Measurements from ENCODE around the gene PLA2R1.

Gene PLA2R1

DNA sequence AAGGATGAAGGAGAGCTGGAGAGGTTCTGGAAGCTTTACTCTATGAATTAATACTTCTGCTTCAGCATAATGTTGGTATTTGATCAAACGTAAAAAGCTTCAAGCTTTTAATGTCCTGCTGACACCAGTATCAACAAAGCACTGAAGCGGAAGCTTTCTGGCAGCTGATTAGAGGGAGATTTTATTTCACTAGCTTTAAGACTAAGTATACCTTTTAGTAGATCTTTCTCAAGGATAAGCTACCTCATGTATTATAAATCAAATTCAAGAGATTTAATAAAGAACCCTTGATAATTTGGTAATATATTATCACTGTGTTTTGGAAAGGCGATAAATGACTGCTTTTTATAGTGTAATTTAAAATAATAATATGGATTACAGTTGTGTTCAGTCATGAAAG is 136.4 kb downstream of the PLA2R1 start:
- DNase-seq, result no peak

DNA sequence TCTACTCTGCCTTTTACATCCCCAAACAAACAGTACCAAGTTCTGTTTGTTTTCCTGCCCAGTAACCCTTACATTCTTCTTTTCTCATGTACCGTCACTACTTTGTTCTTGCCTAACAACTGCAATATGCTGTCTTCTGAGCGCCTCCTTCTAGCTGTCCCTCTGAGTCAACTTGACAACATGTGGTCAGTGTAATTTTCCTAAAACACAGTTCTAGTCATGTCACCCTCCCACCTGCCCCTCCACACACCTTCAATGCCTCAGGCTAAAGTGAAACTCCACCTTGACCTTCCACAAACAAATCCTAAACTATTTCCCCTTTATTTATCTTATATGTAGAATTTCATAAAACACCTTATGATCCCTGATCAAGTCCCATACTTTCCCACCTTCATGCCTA is 139.9 kb downstream of the PLA2R1 start:
- no peak for DNase-seq

DNA sequence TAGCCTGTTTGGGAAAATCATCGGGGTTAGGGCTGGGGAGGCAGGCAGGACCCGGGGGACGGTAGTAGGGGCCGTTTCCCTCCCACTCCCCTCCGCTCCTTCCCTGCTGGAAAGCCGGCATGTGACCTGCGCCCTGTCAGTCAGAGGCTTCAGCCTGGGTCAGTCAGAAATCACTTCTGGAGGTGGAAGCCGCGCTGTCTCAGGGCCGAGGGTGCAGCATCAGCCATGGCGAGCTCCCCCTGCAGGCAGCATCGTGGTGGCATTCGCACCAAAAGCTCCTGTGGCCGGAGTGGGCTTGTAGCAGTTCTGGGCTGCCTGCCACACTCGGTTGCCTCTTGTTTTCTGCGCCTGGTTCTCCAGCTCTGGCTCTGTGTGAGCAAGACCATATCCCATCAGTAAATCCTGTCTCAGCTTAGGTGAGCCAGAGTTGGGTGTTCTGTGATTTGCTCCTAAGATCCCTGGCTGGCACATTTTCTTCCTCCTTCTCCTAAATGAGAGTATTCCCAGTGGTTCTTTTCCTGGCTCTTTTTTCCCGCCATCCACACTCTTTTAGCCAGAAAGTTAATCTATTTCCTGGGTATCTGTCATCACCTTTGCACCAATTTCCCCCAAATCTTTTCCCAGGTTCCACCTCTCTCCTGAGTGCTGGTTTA is 140.5 kb downstream of the PLA2R1 start:
- DNase-seq, result peak; percentile 69

DNA sequence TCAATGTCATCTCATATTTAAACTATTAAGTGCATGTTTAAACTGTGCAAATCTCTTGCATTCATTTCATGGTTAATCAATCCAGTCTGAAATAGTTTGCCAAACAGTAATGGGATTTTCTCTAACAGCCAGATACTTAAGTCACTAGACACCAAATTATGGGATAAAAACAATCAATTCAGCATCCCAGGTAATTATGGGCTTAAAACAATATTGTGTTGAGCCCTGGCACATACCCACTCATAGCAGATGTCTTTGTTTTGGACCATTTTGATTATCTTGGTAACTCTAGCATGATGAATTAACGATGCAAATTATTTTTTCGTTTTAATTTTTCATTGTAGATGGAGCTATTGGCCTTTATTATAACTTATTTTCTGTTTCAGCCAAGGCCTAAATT is 145.9 kb downstream of the PLA2R1 start:
- no peak for DNase-seq

DNA sequence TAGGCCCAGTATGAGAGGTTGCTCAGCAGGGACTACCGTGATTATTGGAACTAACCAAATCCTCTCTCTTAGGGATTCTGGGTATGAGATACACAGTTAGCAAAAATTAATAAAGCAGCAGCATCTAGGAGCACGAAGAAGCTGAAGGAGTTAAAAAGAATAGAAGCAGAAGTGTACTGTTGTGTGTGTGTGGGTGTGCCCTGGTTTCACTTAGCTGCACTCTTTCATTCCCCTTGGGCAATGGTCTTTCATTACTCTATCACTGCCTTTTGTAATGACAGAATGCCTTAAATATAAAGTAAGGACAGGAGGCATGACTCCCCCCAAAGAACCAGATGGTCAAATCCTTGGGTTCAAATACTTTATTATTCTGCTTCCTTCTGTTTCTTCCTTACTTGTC is 148.5 kb downstream of the PLA2R1 start:
- peak; percentile 29 for DNase-seq

DNA sequence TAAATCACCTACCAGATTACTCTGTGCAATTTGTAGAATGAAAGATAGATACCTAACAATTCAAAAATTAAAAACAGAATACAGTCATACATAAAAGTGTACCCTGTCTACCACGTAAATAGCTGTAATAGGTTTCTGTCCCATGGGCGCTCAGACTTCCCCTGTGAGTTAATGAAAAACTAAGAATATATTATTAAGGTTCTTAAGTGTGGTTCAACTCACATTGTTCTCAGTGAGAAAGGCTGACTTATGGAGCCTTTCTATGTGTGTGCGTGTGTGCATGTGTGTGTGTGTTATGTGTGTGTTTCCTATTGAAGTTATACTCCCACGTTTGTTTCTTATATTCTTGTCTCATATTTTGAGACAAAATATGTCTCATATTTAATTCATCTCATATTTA is 149.8 kb downstream of the PLA2R1 start:
- no peak for DNase-seq

DNA sequence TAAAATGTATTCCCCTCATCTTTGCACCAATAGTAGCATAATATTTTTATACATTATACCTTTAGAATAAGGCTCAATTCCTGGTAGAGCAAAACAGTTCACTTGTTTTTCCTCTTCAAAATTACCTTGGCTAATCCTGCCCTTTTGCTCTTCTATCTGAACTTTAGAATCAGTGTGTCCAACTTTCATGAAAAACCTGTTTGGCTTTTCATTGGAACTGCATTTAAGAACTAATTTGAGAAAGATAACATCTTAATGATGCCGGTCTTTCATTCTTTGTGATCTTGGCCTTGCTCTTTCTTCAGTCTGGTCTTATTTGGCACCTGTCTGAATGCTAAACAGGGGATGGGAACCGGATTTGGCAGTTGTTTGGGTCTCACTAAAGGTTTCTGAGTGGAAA is 151.5 kb downstream of the PLA2R1 start:
- no peak for DNase-seq

DNA sequence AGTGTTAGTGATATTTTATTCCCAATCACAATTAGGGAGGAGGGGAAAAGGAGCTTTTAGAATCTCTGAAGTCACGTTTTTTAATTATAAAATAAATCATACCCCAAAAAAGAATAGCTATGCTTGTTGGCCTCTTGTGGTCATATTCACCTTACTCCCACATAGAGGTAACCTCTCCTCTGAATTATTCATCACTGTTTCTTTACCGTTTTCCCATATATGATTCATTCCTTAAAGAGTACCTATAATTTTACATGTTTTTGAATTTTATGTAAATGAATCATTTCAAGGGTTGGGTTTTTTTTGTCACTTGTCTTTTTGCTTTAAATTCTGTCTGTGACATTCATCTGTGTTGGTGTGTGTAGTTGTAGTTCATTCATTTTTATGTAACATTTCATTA is 153.8 kb downstream of the PLA2R1 start:
- DNase-seq, result no peak

DNA sequence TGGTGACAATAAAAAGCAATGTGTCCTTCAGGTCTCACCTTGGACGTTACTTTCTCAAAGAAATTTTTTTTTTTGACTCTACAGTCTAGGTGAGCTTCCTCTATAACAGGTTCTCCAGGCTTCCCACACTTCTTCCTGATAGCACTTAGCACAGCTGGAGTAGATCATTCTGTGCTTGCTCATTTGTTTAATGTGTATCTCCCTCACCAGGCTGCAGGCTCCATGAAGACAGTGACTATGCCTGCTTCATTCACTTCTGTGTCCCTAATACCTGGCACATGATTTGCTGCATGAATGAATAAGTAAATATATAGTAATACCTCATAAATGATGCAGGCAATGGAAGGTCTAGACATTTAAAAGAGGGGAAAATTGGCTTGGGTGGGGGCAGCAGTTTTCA is 154.5 kb downstream of the PLA2R1 start:
- no peak for DNase-seq

DNA sequence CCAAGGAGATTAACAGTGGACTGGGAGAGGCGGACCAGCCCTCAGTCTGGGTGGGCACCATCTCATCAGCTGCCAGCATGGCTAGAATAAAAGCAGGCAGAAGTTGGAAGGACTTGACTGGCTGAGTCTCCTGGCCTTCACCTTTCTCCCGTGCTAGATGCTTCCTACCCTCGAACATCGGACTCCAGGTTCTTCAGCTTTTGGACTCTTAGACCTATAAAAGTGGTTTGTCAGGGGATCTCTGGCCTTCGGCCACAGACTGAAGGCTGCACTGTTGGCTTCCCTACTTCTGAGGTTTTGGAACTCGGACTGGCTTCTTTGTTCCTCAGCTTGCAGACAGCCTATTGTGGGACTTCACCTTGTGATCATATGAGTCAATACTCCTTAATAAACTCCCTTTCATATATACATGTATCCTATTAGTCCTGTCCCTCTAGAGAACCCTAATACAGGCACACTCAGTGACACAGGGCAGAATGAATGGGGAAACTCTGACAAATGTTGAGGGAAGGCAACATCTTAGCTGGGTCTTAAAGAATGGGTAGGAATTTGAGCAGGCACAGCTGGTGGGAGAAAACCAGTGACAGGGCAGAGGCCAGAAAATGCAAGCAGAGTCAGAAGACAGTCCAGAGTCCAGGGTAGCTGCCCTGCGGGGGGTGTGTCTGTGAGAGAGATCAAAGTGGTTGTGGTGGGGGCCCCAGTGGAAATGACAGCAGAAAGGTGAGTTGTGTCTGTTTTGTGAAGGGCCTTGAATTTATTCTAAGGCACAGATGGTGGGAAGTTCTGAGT is 156.3 kb downstream of the PLA2R1 start:
- no peak for DNase-seq

DNA sequence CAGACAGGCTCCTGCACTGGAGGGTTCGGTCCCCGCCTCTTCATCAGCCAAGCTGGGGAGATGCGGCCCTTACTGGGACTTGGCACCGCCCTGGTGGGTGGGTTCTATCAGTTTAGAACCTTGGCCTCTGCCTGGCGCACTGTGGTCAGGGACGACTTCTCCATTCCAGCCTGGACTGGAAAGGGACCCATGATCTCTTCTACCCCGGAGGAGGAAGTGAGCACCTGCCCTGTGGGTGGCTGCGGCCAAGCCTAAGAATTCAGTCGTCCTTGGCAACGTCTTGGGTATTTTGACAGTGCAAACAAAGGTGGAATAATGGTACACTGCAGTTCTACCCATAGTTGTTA is 157.5 kb downstream of the PLA2R1 start:
- peak; percentile 85 for DNase-seq

DNA sequence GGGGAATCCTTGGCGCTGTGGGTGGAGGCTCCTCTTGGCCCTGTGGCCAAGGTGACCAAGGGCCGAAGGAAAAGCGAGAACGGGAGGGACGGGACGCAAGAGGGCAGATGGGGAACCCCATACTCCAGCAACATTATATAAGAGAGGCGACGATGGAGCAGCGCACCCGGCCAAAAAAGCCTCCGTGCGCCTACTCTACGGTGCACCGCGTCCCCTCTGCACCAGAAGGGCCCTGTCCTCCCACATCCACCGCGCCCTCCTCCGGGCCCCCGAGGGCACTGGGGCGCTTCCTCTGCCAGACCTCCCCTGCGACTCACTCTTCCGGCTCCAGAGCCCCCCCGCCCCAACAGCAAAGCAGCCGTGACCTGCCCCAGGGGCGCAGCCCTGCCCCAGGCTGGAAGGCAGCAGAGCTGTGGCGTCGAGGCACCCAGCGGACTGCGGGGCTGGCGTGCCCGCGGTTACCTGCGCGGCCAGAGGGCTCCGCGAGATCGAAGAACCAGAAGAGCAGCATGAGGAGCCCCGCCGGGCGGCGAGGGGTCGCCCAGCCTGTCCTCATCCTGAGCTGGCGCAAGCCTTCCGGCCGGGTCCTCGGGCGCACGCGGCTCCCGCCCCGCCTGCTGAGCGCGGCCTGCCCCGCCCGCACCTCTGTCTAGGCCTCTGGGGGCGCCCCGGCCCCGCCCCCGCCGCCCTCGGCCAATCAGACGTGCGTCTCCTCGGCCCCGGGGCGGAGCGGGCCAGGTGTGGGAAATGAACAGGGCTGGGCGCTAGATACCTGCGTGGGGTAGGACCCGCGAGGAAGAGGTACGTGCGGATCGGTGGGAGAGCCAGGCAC is 158.1 kb downstream of the PLA2R1 start, which contains the start of gene LY75:
TSS of gene LY75 (minus strand) at position 630 of the 832 bp plus-strand sequence.
- DNase-seq, result peak; percentile 71

DNA sequence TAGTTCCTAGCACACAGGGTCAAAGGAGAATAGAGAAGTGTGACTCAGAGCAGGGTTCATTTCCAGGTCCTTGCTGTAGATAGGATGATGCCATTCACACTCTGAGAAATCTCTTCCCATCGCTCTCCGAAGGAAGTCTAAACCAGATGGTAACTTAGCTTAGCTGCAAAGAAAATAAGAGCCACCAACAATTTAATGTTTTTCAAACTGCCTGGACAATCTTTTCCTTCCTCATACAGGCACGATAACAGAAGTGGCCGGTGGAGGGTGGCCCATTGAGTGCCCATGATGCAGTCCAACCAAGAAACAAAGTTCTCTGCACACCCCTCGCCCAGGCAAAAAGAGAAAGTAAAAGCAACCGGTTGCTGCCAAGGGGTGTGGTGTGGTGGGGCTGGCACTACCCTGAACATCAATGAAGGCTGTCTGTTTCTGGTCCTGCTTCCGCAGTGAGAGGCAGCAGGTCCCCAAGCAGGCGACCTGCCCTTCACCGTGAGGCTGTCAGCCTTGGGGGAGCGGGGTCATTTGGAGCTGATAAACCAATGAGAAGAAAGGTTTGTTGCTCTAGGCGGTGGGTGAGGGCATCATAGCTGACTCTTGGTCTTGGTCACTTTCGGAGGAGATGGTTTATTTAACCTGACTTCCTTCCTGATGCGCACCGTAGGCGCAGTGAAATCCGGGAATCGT is 158.8 kb downstream of the PLA2R1 start:
- peak; percentile 85 for DNase-seq

DNA sequence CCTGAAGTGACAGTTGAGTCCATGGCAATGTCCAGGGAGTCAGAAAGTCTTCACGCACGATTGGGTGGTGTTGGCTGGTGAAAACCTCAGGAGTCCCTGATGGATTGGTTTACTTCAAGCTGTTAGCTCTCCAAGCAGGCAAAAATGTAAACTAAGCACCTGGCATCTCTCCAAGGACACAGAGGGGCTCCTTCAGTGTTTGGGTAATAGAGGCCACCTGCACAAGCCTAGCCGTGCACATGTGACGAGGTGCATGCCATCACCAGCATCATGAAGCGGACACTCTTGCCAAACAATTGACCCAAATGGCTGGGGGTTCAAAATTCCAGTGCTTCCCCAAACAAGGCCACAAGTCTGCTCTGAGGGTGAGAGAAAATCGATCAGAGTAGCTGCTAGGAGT is 159.7 kb downstream of the PLA2R1 start:
- no peak for DNase-seq

DNA sequence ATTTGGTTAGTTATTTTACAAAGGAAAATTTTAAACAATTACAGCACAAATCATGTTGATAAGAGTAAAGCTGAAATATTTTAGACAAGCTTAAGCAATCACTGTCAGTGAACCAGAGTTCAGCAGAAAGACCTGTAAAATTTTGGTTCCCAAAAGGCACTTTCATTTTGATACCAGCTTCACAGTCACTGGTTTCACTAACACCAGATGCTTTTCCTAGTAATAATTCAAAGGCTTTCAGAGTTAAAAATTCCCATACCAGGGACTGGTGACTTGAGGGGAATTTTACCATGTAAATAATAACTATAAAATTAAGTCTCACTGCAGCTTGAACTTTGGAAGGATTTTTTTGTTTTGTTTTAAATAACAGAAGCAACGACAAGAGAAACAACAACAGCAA is 162.1 kb downstream of the PLA2R1 start:
- DNase-seq, result peak; percentile 68

DNA sequence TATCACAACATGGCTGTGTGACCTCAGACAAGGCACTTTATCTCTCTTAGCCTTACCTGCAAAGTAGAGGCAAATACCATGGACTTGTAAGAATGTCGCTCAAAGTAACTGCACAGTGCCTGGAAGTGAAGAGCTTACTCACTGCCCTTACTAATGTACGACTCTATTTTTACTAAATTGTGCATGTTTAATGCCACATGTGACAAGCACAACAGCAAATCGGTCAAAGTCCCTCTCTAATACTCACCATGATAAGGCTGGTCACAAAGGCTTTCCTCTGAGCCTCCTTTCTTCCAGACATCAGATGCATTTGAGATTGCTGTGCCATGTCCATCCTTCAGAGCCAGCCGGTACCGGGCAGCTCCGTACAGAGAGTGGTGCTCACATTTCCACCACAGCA is 164.0 kb downstream of the PLA2R1 start:
- DNase-seq, result no peak

DNA sequence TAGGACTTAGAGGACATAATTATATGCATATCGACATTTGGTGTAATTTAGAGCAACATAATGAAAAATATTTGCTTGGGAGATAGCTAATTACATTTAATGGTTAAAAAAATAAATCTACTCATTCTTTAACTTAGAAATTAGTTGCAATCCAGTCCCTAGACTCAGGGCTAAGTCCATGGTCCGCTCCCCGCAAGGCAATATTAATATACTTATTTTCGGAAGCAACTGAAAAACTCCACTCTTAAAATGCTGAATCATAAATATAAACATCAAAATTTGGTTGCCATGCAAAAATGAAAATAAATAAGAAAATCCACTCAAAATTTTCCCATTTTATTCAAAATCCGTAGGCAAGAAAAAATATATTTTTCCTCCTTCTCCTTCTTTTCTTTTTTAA is 164.7 kb downstream of the PLA2R1 start:
- no peak for DNase-seq

DNA sequence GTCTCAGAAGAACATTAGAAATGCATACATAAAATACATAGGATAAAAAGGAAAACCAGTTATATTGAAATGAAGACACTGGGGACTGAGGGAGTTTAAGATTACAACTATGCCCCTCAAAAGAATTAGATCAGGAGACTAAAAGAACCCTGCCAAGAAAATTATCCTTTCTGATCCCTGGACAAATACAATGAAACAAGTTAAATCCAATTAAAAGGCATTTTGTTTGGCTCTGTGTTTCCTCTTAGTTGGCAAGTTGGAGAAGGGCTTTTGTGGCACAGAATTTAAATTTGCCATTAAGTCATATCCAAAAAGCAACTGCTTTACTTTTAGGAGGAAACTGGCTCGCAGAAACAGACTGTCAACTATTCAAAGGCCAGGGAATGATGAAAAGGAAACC is 165.3 kb downstream of the PLA2R1 start:
- DNase-seq, result no peak

DNA sequence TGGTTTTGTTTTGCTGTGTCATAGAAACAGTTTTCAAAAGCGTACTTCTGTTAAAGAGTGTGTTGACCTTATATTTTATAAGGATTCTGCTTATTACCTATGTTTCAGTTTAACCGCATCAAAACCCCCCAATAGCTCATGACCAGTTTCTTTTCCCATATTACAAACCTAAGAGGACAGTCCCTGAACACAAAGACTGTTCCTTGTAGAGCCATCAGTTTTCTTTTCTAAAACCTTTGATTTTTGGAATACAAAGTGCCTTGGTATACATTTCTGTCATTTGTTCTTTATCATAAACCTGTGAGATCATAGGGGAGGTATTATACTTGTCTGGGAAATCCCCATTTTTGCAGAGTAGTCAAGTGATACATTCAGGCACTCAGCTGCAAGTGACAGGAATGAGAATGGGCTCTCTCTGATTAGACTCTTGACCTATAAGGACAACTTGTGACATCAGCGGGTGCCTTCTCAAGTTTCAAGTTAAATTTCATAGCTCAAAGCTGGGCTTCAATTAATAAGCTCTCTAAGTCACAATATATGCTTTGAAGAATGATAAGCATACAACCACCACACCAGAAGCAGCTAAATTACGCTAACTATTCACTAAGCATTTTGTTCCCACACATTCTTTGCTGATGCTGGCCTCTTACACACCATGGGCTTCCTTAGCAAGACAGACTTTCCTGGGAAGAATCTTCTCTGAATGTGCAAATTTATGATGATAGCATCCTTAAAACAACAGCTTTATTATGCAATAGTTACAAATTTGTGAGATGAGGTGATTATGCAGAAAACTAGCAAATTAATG is 167.0 kb downstream of the PLA2R1 start:
- peak; percentile 72 for DNase-seq

DNA sequence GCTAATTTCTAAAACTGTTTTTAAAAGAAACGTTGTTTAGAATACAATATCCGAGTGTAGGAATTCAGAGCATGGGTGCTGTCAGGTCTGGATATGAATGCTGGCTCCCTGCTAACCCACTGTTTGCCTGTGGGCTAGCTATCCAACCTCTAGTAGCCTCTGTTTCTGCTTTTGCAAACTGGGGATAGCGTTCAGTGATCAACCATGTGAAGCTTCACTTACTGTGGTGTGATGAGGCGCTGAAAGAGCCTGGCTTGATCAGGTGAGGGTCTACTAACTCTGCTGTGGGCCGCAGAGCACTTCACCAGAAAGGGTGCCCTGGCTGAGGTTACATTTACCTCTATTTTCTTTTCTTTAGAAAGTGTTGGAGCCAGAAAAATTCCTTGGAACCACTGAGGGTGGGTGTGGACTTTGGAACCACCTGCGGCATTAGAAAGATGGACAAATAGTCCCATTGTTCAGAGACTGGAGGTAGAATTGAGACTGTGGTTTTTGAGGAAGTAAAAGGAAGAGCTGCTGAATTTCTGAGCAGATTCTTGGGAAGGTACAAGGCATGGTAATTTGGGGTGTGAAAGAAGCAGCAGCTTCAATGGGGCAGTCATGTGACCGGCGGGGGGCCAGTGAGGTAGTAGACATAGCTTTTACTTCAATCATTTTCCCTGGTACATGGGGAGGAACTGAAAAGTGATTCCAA is 168.1 kb downstream of the PLA2R1 start:
- no peak for DNase-seq

DNA sequence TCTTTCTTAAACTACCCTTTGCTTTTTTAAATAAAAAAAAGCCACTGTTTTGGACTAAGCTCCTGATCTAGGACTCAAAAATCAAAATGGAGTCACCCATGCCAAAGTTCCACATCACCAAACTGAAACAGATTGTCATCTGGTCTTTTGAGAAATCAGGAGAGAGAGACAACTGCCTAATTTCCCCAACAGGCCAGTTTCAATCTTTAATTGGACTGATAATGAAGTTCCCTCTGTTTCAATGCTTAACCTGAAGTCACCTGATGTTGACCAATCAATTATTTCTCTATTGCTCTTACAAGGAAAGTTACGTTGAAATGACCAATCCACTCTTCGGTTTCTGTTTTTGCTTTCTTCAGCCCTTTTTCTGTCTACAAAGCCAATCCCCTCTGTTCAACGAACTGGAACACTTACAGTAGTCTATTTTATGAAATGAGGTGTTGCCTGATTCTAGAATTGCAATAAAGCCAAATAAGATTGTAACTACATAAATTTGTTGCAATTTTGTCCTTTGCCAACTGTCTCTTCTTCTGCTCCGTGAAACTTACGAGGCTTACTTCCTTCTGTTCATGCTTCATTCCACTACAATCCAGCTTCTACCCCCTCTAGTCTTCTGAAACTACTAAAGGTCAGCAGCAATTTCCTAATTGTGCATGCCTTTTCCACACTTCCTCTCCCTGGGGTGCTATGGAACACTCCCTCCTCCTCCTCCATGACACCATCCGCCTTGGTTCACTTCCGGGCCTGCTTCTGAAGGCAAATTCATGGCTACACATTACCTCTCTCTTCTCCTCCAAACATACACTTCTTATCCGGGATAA is 169.2 kb downstream of the PLA2R1 start:
- DNase-seq, result peak; percentile 92

Measured in inflammatory macrophage treated with lipopolysaccharide for 4 hours (primary cell).